ENCODE results near the gene RFNG.

The RFNG gene

DNA sequence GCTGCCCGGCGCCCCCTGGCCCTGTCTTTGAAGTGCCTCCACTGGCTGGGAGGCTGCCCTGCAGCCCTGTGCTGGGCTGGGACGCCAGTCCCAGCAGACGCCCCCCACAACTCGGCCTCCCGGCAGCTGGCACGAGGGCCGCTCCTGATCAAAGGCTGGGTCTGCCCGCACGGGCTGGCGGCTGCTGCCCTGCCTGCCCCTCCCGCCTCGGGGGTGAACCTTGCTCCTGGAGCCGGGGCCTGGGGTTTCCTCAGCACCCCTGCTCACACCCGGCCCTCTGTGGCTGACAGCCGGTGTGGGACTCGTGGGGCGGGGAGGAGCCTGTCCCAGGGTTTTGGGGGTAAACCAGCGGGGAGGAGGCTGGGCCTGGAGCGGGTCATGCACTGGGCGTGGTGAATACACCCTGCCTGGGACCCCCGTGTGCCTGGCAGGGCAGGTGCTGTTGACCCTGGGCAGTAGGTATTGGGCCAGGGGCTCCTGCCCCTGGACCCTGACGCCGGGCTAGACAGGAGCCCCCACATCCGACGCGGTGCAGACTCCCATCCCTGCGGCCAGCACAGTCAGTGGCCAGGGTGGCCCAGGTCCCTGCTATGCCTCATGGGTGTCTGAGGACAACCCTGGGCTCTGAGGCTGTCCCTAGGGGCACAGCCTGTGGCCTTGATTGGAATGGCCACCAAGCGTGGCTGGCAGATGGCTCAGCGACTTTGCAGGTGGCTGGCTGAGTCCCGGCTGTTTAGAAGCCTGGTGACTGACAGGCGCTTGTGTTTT, 50.6 kb downstream of the RFNG start:
- Histone ChIP-seq H3K27ac (ENCODE audit: low read depth, low read length) (no peak overlapping the region), H3K36me3 (ENCODE audit: insufficient read depth, low read length) (no peaks in the 10 kb centered on the region)

GRCh38 chr17:81999976-82000802, 51.4 kb downstream of the RFNG start:
- no peak overlapping the region for H3K9ac ChIP-seq (ENCODE audit: low read length)
- no peaks in the 10 kb centered on the region for H3K27me3 ChIP-seq (ENCODE audit: control insufficient read depth in 1 of 2, insufficient read depth in 2 of 2, low read length in 2 of 2)
- no peak overlapping the region for H3K4me3 ChIP-seq (ENCODE audit: low read depth in 1 of 2, low read length in 2 of 2)
- no peak overlapping the region for H3K27ac ChIP-seq (ENCODE audit: low read depth, low read length)
- H3K4me1 ChIP-seq (ENCODE audit: insufficient read depth, low read length): peaks cover 19% of the 10 kb centered on the region
- no peaks in the 10 kb centered on the region for H3K36me3 ChIP-seq (ENCODE audit: insufficient read depth, low read length)
- H3K9me3 ChIP-seq (ENCODE audit: low read length): no peaks in the 10 kb centered on the region

More for the DNA sequence above, 50.6 kb downstream of the RFNG start:
- Histone ChIP-seq H3K27me3 (ENCODE audit: control insufficient read depth in 1 of 2, insufficient read depth in 2 of 2, low read length in 2 of 2) (no peaks in the 10 kb centered on the region), H3K4me3 (ENCODE audit: low read depth in 1 of 2, low read length in 2 of 2) (no peak overlapping the region), H3K9ac (ENCODE audit: low read length) (no peak overlapping the region), H3K9me3 (ENCODE audit: low read length) (no peaks in the 10 kb centered on the region), H3K4me1 (ENCODE audit: insufficient read depth, low read length) (peaks cover 27% of the 10 kb centered on the region)

DNA sequence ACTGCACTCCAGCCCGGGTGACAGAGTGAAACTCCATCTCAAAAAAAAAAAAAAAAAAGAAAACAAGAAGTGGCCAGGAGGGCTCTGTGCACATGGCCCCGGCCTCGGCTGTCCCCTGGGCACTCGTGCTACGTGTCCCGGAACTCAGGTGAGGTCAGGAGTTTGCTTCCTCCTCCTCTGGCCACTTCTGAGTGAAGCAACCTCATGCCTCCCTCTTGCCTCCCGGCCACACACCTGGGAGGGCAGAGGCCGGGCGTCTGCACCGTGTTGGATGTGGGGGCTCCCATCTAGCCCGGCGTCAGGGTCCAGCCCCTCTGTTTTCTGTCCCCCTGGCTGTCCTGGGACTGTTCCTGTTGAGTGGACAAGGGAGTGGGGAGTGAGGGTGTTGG, 52.0 kb downstream of the RFNG start:
- H3K9me3 ChIP-seq (ENCODE audit: low read length): no peaks in the 10 kb centered on the region
- no peak overlapping the region for H3K4me3 ChIP-seq (ENCODE audit: low read depth in 1 of 2, low read length in 2 of 2)
- no peak overlapping the region for H3K27ac ChIP-seq (ENCODE audit: low read depth, low read length)
- peaks cover 18% of the 10 kb centered on the region for H3K4me1 ChIP-seq (ENCODE audit: insufficient read depth, low read length)
- no peaks in the 10 kb centered on the region for H3K36me3 ChIP-seq (ENCODE audit: insufficient read depth, low read length)
- H3K9ac ChIP-seq (ENCODE audit: low read length): no peak overlapping the region
- no peaks in the 10 kb centered on the region for H3K27me3 ChIP-seq (ENCODE audit: control insufficient read depth in 1 of 2, insufficient read depth in 2 of 2, low read length in 2 of 2)

DNA sequence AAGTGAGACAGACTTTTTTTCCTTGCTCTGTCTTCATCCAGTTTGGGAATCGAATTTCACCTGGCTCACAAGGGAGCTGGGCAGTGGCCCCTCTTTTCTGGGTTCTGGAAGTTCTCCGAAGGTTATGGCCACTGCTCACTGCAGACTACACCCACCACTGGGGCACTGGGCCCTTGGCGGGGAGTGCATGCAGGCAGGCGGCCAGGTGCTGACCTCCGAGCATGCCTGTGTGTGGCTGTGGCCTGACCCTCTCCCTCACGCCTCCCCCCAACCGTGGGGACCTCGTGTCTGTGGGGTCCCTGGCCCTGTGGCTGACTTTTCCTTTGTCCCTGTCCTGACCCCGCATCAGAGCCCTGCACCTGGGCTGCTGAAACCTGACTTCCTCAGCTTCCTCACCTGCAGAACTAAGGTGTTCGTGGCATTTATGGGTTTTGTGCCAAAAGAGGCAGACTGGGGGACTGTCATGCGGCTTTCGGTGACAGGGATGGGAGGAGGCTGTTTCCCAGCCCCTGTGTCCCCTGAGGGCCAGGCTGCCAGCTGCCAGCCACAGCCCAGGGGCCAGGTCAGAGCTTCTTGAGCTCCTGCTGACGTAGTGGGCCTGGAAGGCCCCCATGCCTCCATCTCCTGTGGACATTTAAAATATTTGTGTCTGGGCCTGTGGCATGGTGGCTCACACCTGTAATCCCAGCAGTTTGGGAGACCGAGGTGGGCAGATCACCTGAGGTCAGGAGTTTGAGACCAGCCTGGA, 52.7 kb downstream of the RFNG start:
- H3K4me3 ChIP-seq (ENCODE audit: low read depth in 1 of 2, low read length in 2 of 2): no peak overlapping the region
- no peak overlapping the region for H3K9ac ChIP-seq (ENCODE audit: low read length)
- no peaks in the 10 kb centered on the region for H3K9me3 ChIP-seq (ENCODE audit: low read length)
- H3K36me3 ChIP-seq (ENCODE audit: insufficient read depth, low read length): no peaks in the 10 kb centered on the region
- peaks cover 11% of the 10 kb centered on the region for H3K4me1 ChIP-seq (ENCODE audit: insufficient read depth, low read length)
- H3K27ac ChIP-seq (ENCODE audit: low read depth, low read length): no peak overlapping the region
- H3K27me3 ChIP-seq (ENCODE audit: control insufficient read depth in 1 of 2, insufficient read depth in 2 of 2, low read length in 2 of 2): no peaks in the 10 kb centered on the region

DNA sequence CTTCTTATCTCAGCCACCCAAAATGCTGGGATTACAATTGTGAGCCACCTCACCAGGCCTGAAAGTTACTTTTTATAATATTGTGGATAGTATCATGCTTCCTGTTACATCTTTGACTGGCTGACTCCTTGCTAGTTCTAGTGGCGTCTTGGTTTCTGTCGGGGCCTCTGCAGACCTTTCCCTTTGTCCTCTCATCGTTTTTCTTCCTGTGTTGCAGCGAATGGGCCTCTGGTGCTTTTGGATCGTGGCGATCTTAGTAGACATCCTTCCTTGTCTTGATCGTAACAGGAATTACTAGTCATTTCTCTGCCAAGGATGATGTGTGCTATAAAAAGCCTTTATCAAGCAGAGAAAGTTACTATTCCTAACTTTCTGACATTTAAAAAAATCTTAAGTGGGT, 53.4 kb downstream of the RFNG start:
- Histone ChIP-seq H3K9ac (ENCODE audit: low read length) (no peak overlapping the region), H3K4me1 (ENCODE audit: insufficient read depth, low read length) (peaks cover 6% of the 10 kb centered on the region), H3K36me3 (ENCODE audit: insufficient read depth, low read length) (no peaks in the 10 kb centered on the region), H3K9me3 (ENCODE audit: low read length) (no peaks in the 10 kb centered on the region), H3K4me3 (ENCODE audit: low read depth in 1 of 2, low read length in 2 of 2) (no peak overlapping the region), H3K27me3 (ENCODE audit: control insufficient read depth in 1 of 2, insufficient read depth in 2 of 2, low read length in 2 of 2) (no peaks in the 10 kb centered on the region), H3K27ac (ENCODE audit: low read depth, low read length) (no peak overlapping the region)

Data from muscle layer of colon (tissue), 2 donors.